NCI-H146 treated with DMSO at 0.1 percent for 48 hours (cell line): ENCODE results near the gene KCNMB4.
"Not testable (repeated sequence)": the region's sequence is repeated elsewhere in the genome, so short reads cannot be mapped to it uniquely, and the experiment has no call there.

Experiments
- DNase-seq: peaks from one replicate; lab custom pipeline; 2025; ENCODE audit not compliant: unreplicated experiment; lab: John Stamatoyannopoulos, UW

The KCNMB4 gene

GRCh38 chr12:70367258-70368141, 1.4 kb downstream of the KCNMB4 start:
- DNase-seq = no peak

GRCh38 chr12:70372881-70373280, 6.8 kb downstream of the KCNMB4 start:
- DNase-seq = no peak

- no peak for DNase-seq
Measured at GRCh38 chr12:70379846-70380245, 13.8 kb downstream of the KCNMB4 start.

- DNase-seq = no peak
Measured at GRCh38 chr12:70383484-70383883, 17.4 kb downstream of the KCNMB4 start.

DNA sequence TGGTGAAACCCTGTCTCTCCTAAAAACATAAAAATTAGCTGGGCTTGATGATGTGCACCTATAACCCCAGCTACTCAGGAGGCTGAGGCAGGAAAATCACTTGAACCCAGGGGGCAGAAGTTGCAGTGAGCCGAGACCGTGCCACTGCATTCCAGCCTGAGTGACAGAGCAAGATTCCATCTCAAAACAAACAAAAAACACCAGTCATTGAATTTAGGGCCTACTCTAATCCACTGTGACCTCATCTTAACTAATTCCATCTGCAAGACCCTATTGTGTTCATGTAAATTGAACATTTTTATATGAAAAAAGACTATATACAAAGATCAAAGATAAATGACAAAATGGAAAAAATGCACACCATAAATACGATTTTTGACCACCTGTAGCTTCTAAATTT, 17.8 kb downstream of the KCNMB4 start:
- DNase-seq = no peak

DNA sequence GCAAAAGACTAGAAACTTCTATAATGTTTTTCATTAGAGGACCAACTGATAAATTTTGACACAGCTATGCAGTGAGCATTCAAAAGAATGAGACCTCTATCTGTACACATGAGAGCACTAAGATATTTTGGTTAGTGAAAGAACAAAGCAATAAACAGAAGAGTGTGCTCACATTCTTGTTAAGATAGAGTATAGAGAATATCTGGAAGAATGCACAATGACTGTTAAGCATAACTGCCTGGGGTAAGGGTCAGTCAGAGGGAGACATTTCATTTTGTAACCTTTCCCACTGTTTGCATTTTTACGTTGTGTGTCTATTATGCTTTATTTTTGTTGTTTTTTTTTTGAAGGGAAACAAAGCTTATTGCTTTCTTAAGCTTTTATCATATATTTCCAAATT, 20.7 kb downstream of the KCNMB4 start:
- no peak for DNase-seq

- DNase-seq = no peak
Measured at GRCh38 chr12:70389678-70390077, 23.6 kb downstream of the KCNMB4 start.

GRCh38 chr12:70392631-70393030, 26.5 kb downstream of the KCNMB4 start:
- DNase-seq = not testable (repeated sequence)

- DNase-seq = no peak
Measured at GRCh38 chr12:70393787-70394499, 27.9 kb downstream of the KCNMB4 start.

- no peak for DNase-seq
Measured at GRCh38 chr12:70398002-70398401, 31.9 kb downstream of the KCNMB4 start.

DNA sequence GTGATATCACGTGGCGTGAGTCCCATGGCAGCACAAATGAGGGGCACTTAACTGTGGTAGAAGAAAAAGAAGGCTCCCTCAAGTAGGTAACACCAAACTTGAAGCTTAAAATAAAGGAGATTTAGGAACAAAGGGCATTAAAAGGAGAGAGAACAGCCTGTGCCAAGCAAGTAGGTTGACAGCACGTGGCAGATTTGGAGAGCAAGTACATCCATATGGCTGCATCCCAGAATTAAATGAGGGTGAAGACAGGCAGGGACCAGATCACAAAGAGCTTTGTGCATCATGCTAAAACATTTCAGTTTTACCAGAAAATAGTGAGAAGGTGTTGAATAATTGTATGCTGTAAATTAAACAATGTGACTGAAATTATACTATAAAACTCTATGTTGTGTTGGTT, 32.8 kb downstream of the KCNMB4 start:
- no peak for DNase-seq

GRCh38 chr12:70399311-70399710, 33.2 kb downstream of the KCNMB4 start:
- no peak for DNase-seq

GRCh38 chr12:70400124-70400523, 34.0 kb downstream of the KCNMB4 start:
- DNase-seq = no peak

GRCh38 chr12:70402597-70402996, 36.5 kb downstream of the KCNMB4 start:
- no peak for DNase-seq

DNA sequence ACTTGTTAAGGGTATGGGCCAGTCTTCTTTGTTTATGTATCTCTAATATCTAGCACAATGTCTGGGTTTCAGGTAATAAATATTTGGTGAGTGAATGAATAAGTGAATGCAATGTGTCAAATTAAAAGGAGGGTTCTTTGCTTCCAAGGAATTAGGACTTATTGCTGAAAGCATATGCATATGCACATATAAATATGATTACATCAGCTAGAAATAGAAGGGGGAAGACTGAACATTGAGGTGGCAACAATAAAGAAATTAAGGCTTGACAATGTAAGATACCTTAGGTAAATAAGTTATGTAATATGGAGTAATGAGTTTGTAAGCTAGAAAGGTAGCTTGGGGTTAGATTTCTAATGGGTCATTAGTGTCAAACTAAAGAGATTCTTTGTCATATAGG, 37.7 kb downstream of the KCNMB4 start:
- no peak for DNase-seq

- DNase-seq = no peak
Measured at GRCh38 chr12:70408004-70408790, 42.1 kb downstream of the KCNMB4 start.

- no peak for DNase-seq
Measured at GRCh38 chr12:70415987-70416386, 49.9 kb downstream of the KCNMB4 start.

DNA sequence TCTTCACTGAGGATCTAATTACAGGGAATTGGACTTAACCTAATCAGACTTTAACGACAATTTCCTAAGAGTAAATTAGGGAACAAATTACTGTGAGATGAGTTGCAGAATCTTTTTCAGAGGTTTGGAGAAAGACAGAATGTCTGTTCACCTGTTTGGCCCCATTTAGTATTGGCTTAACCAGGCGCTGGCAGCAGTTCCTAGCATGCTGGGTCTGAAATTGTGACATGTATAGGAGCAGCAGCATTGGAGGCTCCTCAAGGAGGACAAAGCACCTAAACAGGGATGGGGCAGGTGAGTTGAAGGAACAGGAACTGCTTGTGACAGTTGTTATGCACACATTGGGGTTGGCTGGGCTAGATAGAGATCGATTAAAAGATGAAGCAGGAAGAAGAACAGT, 51.0 kb downstream of the KCNMB4 start:
- DNase-seq = no peak

DNA sequence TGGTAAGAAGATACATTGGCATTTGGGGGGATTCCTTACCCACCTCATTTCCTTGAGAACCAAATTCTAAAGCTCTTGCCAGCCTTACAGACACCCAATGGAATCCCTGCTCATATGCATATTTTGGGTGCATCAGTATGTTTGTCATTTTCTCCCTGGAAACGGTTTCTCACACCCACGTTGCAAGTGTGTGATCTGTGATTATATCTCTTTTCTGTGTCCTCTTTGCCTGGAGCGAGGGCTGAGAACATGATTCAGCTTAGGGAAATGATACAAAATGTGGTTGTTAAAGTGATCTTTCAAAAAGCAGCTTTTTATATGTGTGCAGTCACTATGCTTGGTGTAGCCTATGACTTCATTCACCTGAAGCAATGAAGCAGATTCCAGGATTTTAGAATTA, 52.0 kb downstream of the KCNMB4 start:
- DNase-seq = no peak

- no peak for DNase-seq
Measured at GRCh38 chr12:70422631-70423030, 56.5 kb downstream of the KCNMB4 start.

DNA sequence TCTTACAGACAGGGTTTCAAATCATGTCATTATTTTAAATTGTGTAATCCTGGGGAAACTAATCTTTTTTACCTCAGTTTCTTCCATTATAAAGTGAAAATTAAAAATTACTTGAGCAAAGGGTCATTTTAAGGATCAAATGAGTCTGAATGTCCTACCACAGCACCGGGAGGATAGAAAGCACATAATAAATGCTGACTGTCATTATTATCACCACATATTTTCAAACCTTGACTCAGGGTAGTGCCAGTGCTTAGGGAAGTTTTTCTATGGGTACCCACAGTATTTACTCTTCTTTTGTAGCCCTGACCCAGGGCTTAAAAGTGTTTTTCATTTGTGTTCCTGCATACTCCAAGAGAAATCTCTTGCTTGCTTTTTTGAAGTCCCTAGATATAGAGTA, 60.5 kb downstream of the KCNMB4 start:
- no peak for DNase-seq

- no peak for DNase-seq
Measured at GRCh38 chr12:70427611-70428010, 61.5 kb downstream of the KCNMB4 start.
